Esophagus (tissue), 2 donors: ENCODE data around the gene CD109. TPM values are rescaled to one million over a fixed set of nuclear protein-coding genes. Genes with fewer than 3 reads are reported as not detected.
"Not testable (repeated sequence)": the region's sequence is repeated elsewhere in the genome, so short reads cannot be mapped to it uniquely, and the experiment has no call there.

ENCODE experiments used
- H3K27ac ChIP-seq, 2 donors: one replicate each; pipeline ENCODE4 v1.5.1; 2013; ENCODE audit warnings: low read depth in 2 of 2, mild to moderate bottlenecking in 2 of 2, inconsistent platforms in 1 of 2, low read length in 1 of 2, moderate library complexity in 1 of 2
- H3K27me3 ChIP-seq, 2 donors: one replicate each; pipeline ENCODE4 v1.6.1; 2013; ENCODE audit warnings: low read length in 2 of 2, control low read depth in 1 of 2, mild to moderate bottlenecking in 1 of 2; ENCODE audit not compliant: insufficient read depth in 2 of 2, control insufficient read depth in 1 of 2
- H3K36me3 ChIP-seq, 2 donors: one replicate each; pipeline ENCODE4 v1.6.1; 2013; ENCODE audit warnings: low read length in 1 of 2; ENCODE audit not compliant: control insufficient read depth in 2 of 2, insufficient read depth in 2 of 2
- H3K4me1 ChIP-seq, 2 donors: one replicate each; pipeline ENCODE4 v1.6.1; 2013; ENCODE audit warnings: low read length in 1 of 2; ENCODE audit not compliant: control insufficient read depth in 2 of 2, insufficient read depth in 2 of 2
- H3K4me3 ChIP-seq, 2 donors: one replicate each; pipeline ENCODE4 v1.5.1; 2013; ENCODE audit warnings: low read length in 2 of 2, mild to moderate bottlenecking in 2 of 2, low read depth in 1 of 2, moderate library complexity in 1 of 2
- H3K9me3 ChIP-seq, 2 donors: one replicate each; pipeline ENCODE4 v1.6.1; 2013; ENCODE audit warnings: mild to moderate bottlenecking in 2 of 2, low read depth in 1 of 2, low read length in 1 of 2, moderate library complexity in 1 of 2; ENCODE audit not compliant: control insufficient read depth in 2 of 2, insufficient read depth in 1 of 2
- WGBS, 2 donors: extraction: QIAGEN DNeasy Blood & Tissue Kit; methylation state at CpG; one replicate each; pipeline ENCODE4 v1.1.7; 2013; 5-methylcytosine and 5-hydroxymethylcytosine counted together
- polyA plus RNA-seq, 2 donors: library from polyadenylated mRNA; stranded (reverse); fragments of 200-250 nt; gene quantifications; one replicate each; pipeline ENCODE4 v1.2.3, GENCODE V29; 2013
- donor health status: healthy with polysubstance abuse.
- donor health status: Bipolar disorder and iron deficiency.

The CD109 gene
- polyA plus RNA-seq, 2 donors: 3.6 to 7.9 TPM

DNA sequence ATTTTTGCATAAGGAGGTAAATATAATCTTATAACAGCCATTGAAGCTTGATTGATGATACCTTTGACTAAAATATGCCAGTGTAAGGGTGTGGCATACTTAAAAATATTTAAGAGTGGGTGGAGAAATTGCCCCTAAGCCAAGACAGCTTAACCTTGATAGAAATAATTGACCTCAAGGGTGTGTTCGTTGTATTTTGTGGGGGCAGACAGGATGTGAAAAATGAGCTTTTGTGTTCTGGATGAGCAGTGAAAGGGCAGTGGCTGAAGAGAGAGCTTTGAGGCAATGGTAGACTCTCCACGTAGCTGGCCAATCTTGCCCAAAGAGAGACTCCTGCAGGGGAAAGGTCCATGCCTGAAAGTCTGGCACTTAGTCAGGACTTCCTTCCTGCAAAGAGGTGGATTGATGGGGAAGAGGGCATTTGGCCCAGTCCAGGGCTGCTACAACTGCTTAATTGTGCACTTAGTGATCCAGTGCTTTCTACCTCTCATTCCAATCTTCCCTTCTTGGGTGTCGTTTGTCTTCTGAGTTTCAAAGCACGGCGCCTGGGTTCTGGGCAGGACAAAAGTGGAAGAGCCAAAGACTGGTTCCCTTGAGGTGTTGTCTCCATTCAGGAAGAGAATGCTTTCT, 15.6 kb upstream of the CD109 start:
- H3K27me3 ChIP-seq: no peaks in the 10 kb centered on the region
- no peak overlapping the region for H3K4me3 ChIP-seq
- WGBS, 2 donors: 37 to 53% methylated on average over 5 of the region's 5 CpGs
- no peaks in the 10 kb centered on the region for H3K36me3 ChIP-seq
- H3K27ac ChIP-seq: no peak overlapping the region
- H3K9me3 ChIP-seq: no peaks in the 10 kb centered on the region
- H3K4me1 ChIP-seq: no peaks in the 10 kb centered on the region

DNA sequence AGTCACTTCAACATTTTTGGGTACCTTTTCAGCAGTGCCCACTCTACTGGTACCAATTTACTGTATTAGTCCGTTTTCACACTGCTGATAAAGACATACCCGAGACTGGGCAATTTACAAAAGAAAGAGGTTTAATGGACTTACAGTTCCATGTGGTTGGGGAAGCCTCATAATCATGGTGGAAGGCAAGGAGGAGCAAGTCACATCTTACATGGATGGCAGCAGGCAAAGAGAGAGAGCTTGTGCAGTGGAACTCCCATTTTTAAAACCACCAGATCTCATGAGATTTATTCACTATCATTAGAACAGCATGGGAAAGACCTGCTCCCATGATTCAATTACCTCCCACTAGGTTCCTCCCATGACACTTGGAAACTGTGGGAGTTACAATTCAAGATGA, 12.4 kb upstream of the CD109 start:
- H3K36me3 ChIP-seq, H3K27ac ChIP-seq, H3K27me3 ChIP-seq, H3K4me1 ChIP-seq, H3K9me3 ChIP-seq, H3K4me3 ChIP-seq: not testable (repeated sequence)
- WGBS, 2 donors: 87 to 90% methylated on average over 2 of the region's 2 CpGs

DNA sequence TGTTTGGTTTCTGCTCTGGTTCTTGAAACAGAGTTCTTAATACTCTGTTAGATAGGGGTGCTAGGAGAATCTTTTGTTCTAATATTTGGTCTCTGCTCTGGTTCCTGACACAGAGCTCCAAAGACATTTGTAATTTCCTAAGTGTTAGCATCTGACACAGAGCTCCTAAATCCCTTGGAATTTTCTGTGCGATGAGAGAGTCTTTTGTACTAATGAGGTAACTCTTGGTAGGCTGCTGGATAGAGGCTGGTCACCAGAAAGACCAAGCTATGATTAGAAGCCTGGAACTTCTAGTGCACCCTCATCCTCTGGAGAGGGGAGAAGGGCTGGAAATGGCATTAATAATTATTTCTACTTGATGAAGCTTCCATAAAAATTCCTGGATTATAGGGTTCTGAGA, 7.7 kb upstream of the CD109 start:
- H3K4me3 ChIP-seq: no peak overlapping the region

DNA sequence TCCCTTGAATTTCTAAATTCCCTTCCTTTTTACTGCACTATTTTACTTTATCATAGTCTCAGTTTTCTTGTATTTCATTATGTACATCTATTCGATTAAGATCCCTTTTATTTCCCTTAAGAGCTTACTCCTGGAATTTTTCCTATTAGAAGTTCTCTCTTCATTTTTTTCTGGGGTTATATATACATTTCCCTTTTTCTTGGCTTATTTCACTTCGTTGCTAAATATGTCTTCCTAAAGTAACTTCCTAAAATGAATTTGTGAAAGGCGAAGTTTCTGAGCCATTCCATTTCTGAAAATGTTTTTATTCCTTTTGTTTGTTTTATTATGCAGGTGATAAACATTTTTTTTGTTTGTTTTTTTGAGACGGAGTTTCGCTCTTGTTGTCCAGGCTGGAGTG, 5.9 kb upstream of the CD109 start:
- Histone ChIP-seq H3K36me3 (no peaks in the 10 kb centered on the region), H3K4me1 (peaks cover 0 to 3% of the 10 kb centered on the region in 2 donors), H3K9me3 (no peaks in the 10 kb centered on the region), H3K4me3 (no peak overlapping the region), H3K27ac (no peak overlapping the region), H3K27me3 (no peaks in the 10 kb centered on the region)
- 82 to 89% methylated on average over 5 of the region's 5 CpGs for WGBS, 2 donors

More for the DNA sequence above, 7.7 kb upstream of the CD109 start:
- no peaks in the 10 kb centered on the region for H3K27me3 ChIP-seq
- H3K36me3 ChIP-seq: no peaks in the 10 kb centered on the region
- WGBS, 2 donors: 55 to 63% methylated on average over 1 of the region's 1 CpG
- no peaks in the 10 kb centered on the region for H3K9me3 ChIP-seq
- no peaks in the 10 kb centered on the region for H3K4me1 ChIP-seq
- no peak overlapping the region for H3K27ac ChIP-seq

DNA sequence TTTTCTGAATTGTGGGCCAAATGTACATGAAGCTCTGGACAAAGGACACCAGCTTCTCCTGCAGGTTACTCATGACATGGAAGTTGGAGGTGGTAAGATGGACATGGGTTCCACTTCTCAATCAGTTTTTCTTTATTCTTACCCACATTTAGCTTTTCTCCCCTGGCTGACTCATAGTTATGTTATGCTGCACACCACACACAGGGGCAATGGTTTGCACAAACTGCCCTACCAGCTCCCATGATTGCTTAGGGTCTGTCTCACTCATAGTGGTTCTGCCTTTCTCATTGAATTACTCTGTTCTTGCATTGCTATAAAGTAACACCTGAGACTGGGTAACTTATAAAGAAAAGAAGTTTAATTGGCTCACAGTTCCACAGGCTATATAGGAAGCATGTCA, 4.5 kb upstream of the CD109 start:
- Histone ChIP-seq H3K27me3 (no peaks in the 10 kb centered on the region), H3K9me3 (no peaks in the 10 kb centered on the region), H3K36me3 (no peaks in the 10 kb centered on the region), H3K4me3 (no peak overlapping the region), H3K4me1 (peaks cover 0 to 3% of the 10 kb centered on the region in 2 donors), H3K27ac (no peak overlapping the region)

DNA sequence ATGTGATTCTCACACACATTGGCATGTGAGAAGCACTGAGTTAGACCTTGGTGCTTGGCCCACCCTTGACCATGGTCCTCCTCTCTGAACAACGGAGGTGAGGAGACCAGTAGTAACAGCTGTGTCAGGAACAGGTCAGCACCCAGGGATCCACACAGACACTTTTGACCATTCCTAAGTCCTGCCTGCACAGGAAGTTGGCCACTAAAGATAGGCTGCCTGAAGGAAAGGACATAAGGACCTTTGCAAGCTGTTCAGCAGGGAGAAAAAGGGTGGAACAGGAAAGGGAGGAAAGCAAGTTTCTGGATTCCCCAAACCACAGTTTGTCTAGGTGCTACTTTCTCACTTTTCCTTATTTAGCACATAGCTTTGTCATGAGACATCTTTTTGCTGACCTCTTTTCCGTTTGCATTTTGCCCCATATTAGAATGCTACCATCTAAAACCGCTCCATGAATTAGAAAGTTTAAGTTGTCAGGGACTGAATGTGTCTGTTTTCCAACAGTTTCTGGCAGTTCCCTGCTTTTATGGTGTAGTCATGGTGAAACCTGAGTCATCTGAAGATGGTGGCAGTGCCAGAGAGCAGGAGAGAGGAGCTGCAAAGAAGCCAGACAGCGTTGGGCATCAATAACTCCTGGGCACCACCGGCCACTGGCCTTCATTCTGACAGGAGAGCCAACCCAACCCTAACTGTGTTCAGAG, 1.1 kb upstream of the CD109 start:
- H3K4me3 ChIP-seq: no peak overlapping the region
- peak overlapping the region; percentile 66 to 75 for H3K27ac ChIP-seq
- H3K4me1 ChIP-seq: peaks cover 0 to 3% of the 10 kb centered on the region in 2 donors
- no peaks in the 10 kb centered on the region for H3K27me3 ChIP-seq
- 38 to 57% methylated on average over 5 of the region's 5 CpGs for WGBS, 2 donors
- H3K9me3 ChIP-seq: no peaks in the 10 kb centered on the region
- H3K36me3 ChIP-seq: no peaks in the 10 kb centered on the region

DNA sequence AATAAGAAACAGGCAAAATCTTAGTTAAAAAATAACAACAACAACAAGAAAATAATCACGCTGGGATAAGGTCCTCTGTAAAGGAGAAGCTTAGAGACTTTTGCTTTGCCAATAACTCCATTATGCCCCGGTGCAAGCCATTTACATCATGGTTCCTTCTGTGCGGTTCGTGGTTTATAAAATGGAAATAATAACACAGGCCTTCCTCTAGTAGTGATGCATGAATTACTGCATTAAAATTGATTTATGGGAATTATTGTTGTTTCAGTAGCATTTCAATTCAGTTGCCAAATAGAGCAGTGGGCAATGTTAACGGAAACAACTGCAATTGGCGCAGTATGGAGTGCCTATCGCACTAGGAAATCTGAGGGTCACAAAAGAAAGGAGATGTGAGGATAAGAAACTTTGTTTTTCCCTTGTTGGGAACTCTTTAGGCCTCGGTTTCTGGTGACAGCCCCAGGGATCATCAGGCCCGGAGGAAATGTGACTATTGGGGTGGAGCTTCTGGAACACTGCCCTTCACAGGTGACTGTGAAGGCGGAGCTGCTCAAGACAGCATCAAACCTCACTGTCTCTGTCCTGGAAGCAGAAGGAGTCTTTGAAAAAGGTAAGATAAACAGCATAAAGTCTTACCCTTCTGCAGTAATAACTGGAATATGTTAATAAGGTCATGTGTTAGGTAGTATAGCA, 1.1 kb downstream of the CD109 start:
- Histone ChIP-seq H3K27me3 (no peaks in the 10 kb centered on the region), H3K4me3 (peak overlapping the region in 1 of 2 donors; percentile 62), H3K36me3 (no peaks in the 10 kb centered on the region), H3K27ac (peak overlapping the region; percentile 34 to 63), H3K4me1 (peaks cover 0 to 3% of the 10 kb centered on the region in 2 donors), H3K9me3 (no peaks in the 10 kb centered on the region)
- 43 to 65% methylated on average over 10 of the region's 10 CpGs for WGBS, 2 donors

DNA sequence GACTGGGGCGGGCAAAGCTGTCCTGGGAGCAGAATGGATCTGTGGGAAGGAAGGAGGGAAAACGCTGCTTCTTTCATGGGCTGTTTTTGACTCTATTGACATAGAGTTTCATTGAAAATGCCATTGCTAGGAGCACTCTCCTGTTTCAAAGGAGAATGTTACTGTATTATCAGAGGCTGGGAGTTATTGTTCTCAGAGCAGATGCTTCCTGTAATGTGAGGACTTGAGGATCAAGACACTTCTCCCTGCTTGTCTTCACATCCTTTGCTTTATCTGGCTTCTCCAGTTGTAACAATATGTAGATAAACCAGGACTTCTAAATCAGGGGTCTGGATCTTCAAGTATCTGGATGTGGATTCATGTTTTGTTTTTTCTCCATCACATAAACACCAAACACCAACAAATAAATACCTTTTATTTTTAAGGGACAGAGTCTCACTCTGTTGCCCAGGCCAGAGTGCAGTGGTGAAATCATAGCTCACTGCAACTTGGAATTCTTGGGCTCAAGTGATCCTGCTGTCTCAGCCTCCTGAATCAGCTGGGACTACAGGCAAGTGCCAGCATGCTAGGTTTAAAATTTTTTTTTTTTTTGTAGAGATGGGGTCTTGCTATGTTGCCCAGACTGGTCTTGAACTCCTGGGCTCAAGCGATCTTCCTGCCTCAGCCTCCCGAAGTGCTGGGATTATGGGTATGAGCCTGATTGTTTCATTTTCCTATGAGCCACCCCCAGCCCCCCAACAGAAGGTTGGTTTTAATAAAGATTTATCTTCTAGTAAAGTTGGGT, 3.9 kb downstream of the CD109 start:
- no peak overlapping the region for H3K4me3 ChIP-seq
- no peak overlapping the region for H3K27ac ChIP-seq
- H3K9me3 ChIP-seq: no peaks in the 10 kb centered on the region
- 78 to 80% methylated on average over 4 of the region's 4 CpGs for WGBS, 2 donors
- H3K36me3 ChIP-seq: no peaks in the 10 kb centered on the region
- no peaks in the 10 kb centered on the region for H3K27me3 ChIP-seq
- no peaks in the 10 kb centered on the region for H3K4me1 ChIP-seq

DNA sequence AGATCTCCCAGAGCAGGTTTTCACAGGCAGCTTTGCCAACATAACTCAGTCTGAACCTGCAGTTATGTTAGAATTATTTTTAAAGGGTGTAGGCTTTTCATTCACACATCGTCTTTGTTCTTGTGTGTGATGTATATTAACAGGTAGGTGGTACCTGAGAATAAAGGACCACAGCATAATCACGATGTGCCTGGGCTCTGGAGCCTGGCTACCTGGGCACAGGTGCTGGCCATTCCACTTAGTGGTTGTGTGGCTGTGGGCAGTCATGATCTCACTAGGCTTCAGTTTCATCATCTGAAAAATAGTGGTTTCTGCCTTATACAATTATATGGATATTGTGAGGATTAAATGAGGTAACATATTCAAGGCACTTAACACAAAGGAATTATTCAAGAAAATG, 6.4 kb downstream of the CD109 start:
- no peaks in the 10 kb centered on the region for H3K36me3 ChIP-seq
- H3K27ac ChIP-seq: peak overlapping the region; percentile 84 to 93
- no peaks in the 10 kb centered on the region for H3K4me1 ChIP-seq
- WGBS, 2 donors: 47 to 53% methylated on average over 2 of the region's 2 CpGs
- H3K9me3 ChIP-seq: no peaks in the 10 kb centered on the region
- no peaks in the 10 kb centered on the region for H3K27me3 ChIP-seq
- no peak overlapping the region for H3K4me3 ChIP-seq
